PFSK-1 (cell line): ENCODE measurements around the gene LSR.

Experiments used
- FOXP2 ChIP-seq: optimal IDR thresholded peaks from 2 replicates; pipeline ENCODE3; 2011; ENCODE audit warnings: borderline replicate concordance, control low read depth, inconsistent platforms; ENCODE audit not compliant: insufficient read depth; ENCODE audit errors: extremely low read length, extremely low read depth
- POLR2AphosphoS5 ChIP-seq: IDR thresholded peaks from 2 replicates; pipeline ENCODE4 v1.6.1; 2012; ENCODE audit warnings: low read depth, mild to moderate bottlenecking, control low read depth, low read length, moderate library complexity
- SIN3A ChIP-seq: IDR thresholded peaks from 2 replicates; pipeline ENCODE4 v1.6.1; 2012; ENCODE audit warnings: mild to moderate bottlenecking, low read length, moderate library complexity, borderline replicate concordance; ENCODE audit not compliant: insufficient read depth
- TAF1 ChIP-seq: IDR thresholded peaks from 2 replicates; pipeline ENCODE4 v1.6.1; 2012; ENCODE audit warnings: low read length, control low read depth, borderline replicate concordance; ENCODE audit not compliant: insufficient read depth
- TF ChIP-seq, protein P1 (sequence below), 2 experiments: IDR thresholded peaks; 2 replicates each; pipeline versions ENCODE4 v1.6.1 to v1.8.0; 2011 to 2012; ENCODE audit warnings: low read depth in 2 of 2, low read length in 2 of 2, control low read depth in 1 of 2, inconsistent platforms in 1 of 2, mild to moderate bottlenecking in 1 of 2, moderate library complexity in 1 of 2; ENCODE audit not compliant: insufficient read depth in 1 of 2

LSR gene

DNA sequence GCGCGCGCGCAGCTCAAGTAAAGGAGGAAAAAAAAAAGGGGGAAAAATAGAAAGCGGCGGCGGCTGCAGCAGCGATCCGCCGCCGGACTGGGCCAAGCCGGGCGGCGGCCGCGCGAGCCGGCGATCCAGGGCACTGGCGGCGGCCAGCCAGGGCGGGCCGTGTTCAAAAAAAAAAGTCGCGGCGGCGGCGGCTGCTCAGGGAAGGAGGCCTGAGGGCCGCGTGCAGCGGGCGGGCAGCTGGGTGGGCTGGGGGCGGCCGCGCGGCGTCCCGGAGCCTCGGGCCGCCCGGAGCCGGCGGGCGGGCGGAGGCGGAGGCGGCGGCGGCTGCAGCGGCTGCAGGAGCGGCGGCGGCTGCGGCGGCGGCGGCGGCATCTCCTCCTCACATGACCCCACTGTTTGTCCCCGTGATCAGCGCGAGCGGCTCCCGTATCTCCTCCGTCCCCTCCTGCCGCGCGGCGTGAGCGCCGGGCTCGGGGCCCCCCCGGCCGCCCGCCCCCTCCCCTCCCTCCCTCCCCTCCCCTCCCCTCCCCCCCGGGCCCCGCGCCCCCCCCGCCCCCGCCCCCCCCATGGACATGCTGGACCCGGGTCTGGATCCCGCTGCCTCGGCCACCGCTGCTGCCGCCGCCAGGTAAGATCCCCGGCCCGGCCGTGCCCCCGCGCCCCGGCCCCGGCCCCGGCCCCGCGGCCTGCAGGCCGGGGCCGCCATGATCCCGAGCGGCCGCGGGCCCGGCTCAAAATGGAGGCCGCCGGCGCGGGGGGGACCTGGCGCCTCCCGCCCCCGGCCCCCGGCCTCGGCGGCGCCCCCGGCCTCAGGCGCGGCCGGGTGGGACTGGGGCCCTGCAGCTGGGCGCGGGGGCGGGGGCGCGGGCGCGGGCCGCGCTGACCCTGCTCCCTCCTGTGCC is 20.0 kb downstream of the LSR start, which contains the start of gene USF2:
USF2 (plus strand) TSS at position 427 of the 902 bp plus-strand sequence; CDS start at position 567, 140 bp downstream.
- TF ChIP-seq SIN3A (no peak), FOXP2 (no peak), POLR2AphosphoS5 (no peak), TAF1 (no peak)
- TF ChIP-seq, protein P1, sequence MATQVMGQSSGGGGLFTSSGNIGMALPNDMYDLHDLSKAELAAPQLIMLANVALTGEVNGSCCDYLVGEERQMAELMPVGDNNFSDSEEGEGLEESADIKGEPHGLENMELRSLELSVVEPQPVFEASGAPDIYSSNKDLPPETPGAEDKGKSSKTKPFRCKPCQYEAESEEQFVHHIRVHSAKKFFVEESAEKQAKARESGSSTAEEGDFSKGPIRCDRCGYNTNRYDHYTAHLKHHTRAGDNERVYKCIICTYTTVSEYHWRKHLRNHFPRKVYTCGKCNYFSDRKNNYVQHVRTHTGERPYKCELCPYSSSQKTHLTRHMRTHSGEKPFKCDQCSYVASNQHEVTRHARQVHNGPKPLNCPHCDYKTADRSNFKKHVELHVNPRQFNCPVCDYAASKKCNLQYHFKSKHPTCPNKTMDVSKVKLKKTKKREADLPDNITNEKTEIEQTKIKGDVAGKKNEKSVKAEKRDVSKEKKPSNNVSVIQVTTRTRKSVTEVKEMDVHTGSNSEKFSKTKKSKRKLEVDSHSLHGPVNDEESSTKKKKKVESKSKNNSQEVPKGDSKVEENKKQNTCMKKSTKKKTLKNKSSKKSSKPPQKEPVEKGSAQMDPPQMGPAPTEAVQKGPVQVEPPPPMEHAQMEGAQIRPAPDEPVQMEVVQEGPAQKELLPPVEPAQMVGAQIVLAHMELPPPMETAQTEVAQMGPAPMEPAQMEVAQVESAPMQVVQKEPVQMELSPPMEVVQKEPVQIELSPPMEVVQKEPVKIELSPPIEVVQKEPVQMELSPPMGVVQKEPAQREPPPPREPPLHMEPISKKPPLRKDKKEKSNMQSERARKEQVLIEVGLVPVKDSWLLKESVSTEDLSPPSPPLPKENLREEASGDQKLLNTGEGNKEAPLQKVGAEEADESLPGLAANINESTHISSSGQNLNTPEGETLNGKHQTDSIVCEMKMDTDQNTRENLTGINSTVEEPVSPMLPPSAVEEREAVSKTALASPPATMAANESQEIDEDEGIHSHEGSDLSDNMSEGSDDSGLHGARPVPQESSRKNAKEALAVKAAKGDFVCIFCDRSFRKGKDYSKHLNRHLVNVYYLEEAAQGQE (IDR thresholded peaks at IDR 0.05; ENCODE audit: insufficient read depth in 1 of 2, low read depth in 2 of 2, low read length in 2 of 2): no peak

DNA sequence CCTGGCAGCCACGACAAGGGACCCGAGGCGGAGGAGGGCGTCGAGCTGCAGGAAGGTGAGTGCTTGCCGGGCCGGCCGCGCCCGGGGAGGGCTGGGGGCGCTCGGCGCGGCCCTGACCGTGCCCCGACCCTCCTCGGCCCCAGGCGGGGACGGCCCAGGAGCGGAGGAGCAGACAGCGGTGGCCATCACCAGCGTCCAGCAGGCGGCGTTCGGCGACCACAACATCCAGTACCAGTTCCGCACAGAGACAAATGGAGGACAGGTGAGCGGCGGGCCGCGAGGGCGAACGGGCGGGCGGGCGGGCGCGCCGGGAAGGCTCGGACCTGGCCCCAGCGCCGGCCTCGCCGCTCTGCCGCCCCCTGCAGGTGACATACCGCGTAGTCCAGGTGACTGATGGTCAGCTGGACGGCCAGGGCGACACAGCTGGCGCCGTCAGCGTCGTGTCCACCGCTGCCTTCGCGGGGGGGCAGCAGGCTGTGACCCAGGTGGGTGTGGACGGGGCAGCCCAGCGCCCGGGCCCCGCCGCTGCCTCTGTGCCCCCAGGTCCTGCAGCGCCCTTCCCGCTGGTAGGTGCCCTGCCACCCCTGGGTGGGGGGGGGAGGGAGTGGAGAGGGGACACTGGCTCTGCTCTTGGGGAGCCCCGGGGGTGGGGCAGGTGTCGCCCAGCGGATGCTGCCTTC is 20.8 kb downstream of the LSR start:
- TF ChIP-seq, protein P1 (IDR thresholded peaks at IDR 0.05; ENCODE audit: insufficient read depth in 1 of 2, low read depth in 2 of 2, low read length in 2 of 2): no peak
- no peak for TF ChIP-seq TAF1
- TF ChIP-seq POLR2AphosphoS5: no peak
- TF ChIP-seq SIN3A: no peak
- TF ChIP-seq FOXP2: no peak

DNA sequence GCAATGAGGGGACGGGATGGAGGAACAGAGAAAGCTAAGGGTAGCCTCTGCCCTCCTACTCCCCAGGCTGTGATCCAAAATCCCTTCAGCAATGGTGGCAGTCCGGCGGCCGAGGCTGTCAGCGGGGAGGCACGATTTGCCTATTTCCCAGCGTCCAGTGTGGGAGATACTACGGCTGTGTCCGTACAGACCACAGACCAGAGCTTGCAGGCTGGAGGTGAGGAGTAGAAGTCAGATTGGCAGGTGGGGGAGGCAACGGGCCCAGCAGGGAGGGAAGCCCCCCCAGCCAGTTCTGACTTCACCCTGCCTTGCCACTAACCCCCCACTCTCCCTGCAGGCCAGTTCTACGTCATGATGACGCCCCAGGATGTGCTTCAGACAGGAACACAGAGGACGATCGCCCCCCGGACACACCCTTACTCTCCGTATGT is 21.6 kb downstream of the LSR start:
- TF ChIP-seq TAF1 (no peak), POLR2AphosphoS5 (no peak), FOXP2 (no peak)
- TF ChIP-seq, protein P1 (IDR thresholded peaks at IDR 0.05; ENCODE audit: insufficient read depth in 1 of 2, low read depth in 2 of 2, low read length in 2 of 2): no peak

GRCh38 chr19:35271546-35271945 is 22.7 kb downstream of the LSR start:
- TF ChIP-seq FOXP2 (no peak), TAF1 (no peak), POLR2AphosphoS5 (no peak), SIN3A (no peak)
- TF ChIP-seq, protein P1 (IDR thresholded peaks at IDR 0.05; ENCODE audit: insufficient read depth in 1 of 2, low read depth in 2 of 2, low read length in 2 of 2): no peak
